ENCODE data around the gene ADGRF4.

Gene ADGRF4

GRCh38 chr6:47671777-47672176 lies 26.6 kb upstream of the ADGRF4 start:
- H3K4me3 ChIP-seq (ENCODE audit: low read length) = no peak overlapping the region
- peaks cover 15% of the 10 kb centered on the region for H3K4me1 ChIP-seq (ENCODE audit: insufficient read depth, low read length)
- no peaks in the 10 kb centered on the region for H3K36me3 ChIP-seq (ENCODE audit: insufficient read depth, low read length)
- H3K27me3 ChIP-seq (ENCODE audit: insufficient read depth, low read length) = no peaks in the 10 kb centered on the region
- no peaks in the 10 kb centered on the region for H3K9me3 ChIP-seq (ENCODE audit: low read length)
- no peak overlapping the region for H2AFZ ChIP-seq (ENCODE audit: low read depth, low read length)

GRCh38 chr6:47672816-47673215 lies 25.6 kb upstream of the ADGRF4 start:
- H3K36me3 ChIP-seq (ENCODE audit: insufficient read depth, low read length) = no peaks in the 10 kb centered on the region
- H2AFZ ChIP-seq (ENCODE audit: low read depth, low read length) = no peak overlapping the region
- H3K9me3 ChIP-seq (ENCODE audit: low read length) = no peaks in the 10 kb centered on the region
- H3K4me3 ChIP-seq (ENCODE audit: low read length) = no peak overlapping the region
- H3K27me3 ChIP-seq (ENCODE audit: insufficient read depth, low read length) = no peaks in the 10 kb centered on the region
- H3K4me1 ChIP-seq (ENCODE audit: insufficient read depth, low read length) = peaks cover 15% of the 10 kb centered on the region

GRCh38 chr6:47674673-47675072 lies 23.7 kb upstream of the ADGRF4 start:
- Histone ChIP-seq H3K9me3 (ENCODE audit: low read length) (no peaks in the 10 kb centered on the region), H3K4me3 (ENCODE audit: low read length) (no peak overlapping the region), H3K36me3 (ENCODE audit: insufficient read depth, low read length) (no peaks in the 10 kb centered on the region), H3K27me3 (ENCODE audit: insufficient read depth, low read length) (no peaks in the 10 kb centered on the region), H2AFZ (ENCODE audit: low read depth, low read length) (no peak overlapping the region), H3K4me1 (ENCODE audit: insufficient read depth, low read length) (peaks cover 15% of the 10 kb centered on the region)

GRCh38 chr6:47677381-47678100 lies 20.8 kb upstream of the ADGRF4 start:
- Histone ChIP-seq H3K9me3 (ENCODE audit: low read length) (no peaks in the 10 kb centered on the region), H3K27me3 (ENCODE audit: insufficient read depth, low read length) (no peaks in the 10 kb centered on the region), H3K4me3 (ENCODE audit: low read length) (no peak overlapping the region), H3K36me3 (ENCODE audit: insufficient read depth, low read length) (no peaks in the 10 kb centered on the region), H2AFZ (ENCODE audit: low read depth, low read length) (no peak overlapping the region), H3K4me1 (ENCODE audit: insufficient read depth, low read length) (no peaks in the 10 kb centered on the region)

- no peak overlapping the region for H2AFZ ChIP-seq (ENCODE audit: low read depth, low read length)
- H3K27me3 ChIP-seq (ENCODE audit: insufficient read depth, low read length) = no peaks in the 10 kb centered on the region
- no peaks in the 10 kb centered on the region for H3K9me3 ChIP-seq (ENCODE audit: low read length)
- H3K36me3 ChIP-seq (ENCODE audit: insufficient read depth, low read length) = no peaks in the 10 kb centered on the region
- no peaks in the 10 kb centered on the region for H3K4me1 ChIP-seq (ENCODE audit: insufficient read depth, low read length)
- H3K4me3 ChIP-seq (ENCODE audit: low read length) = no peak overlapping the region
Measured at GRCh38 chr6:47678739-47679138, 19.6 kb upstream of the ADGRF4 start.

- Histone ChIP-seq H3K4me3 (ENCODE audit: low read length) (no peak overlapping the region), H3K9me3 (ENCODE audit: low read length) (no peaks in the 10 kb centered on the region), H2AFZ (ENCODE audit: low read depth, low read length) (no peak overlapping the region), H3K36me3 (ENCODE audit: insufficient read depth, low read length) (no peaks in the 10 kb centered on the region), H3K4me1 (ENCODE audit: insufficient read depth, low read length) (no peaks in the 10 kb centered on the region), H3K27me3 (ENCODE audit: insufficient read depth, low read length) (no peaks in the 10 kb centered on the region)
Measured at GRCh38 chr6:47679322-47679906, 19.0 kb upstream of the ADGRF4 start.

GRCh38 chr6:47680051-47680450 lies 18.3 kb upstream of the ADGRF4 start:
- H2AFZ ChIP-seq (ENCODE audit: low read depth, low read length) = no peak overlapping the region

GRCh38 chr6:47680724-47681123 lies 17.7 kb upstream of the ADGRF4 start:
- Histone ChIP-seq H3K4me3 (ENCODE audit: low read length) (no peak overlapping the region), H3K9me3 (ENCODE audit: low read length) (no peaks in the 10 kb centered on the region), H3K27me3 (ENCODE audit: insufficient read depth, low read length) (no peaks in the 10 kb centered on the region), H3K4me1 (ENCODE audit: insufficient read depth, low read length) (no peaks in the 10 kb centered on the region), H2AFZ (ENCODE audit: low read depth, low read length) (no peak overlapping the region), H3K36me3 (ENCODE audit: insufficient read depth, low read length) (no peaks in the 10 kb centered on the region)

More at GRCh38 chr6:47680051-47680450, 18.3 kb upstream of the ADGRF4 start:
- no peaks in the 10 kb centered on the region for H3K27me3 ChIP-seq (ENCODE audit: insufficient read depth, low read length)
- H3K9me3 ChIP-seq (ENCODE audit: low read length) = no peaks in the 10 kb centered on the region
- H3K4me1 ChIP-seq (ENCODE audit: insufficient read depth, low read length) = no peaks in the 10 kb centered on the region
- no peaks in the 10 kb centered on the region for H3K36me3 ChIP-seq (ENCODE audit: insufficient read depth, low read length)
- no peak overlapping the region for H3K4me3 ChIP-seq (ENCODE audit: low read length)

GRCh38 chr6:47681201-47681990 lies 17.0 kb upstream of the ADGRF4 start:
- no peak overlapping the region for H2AFZ ChIP-seq (ENCODE audit: low read depth, low read length)
- H3K27me3 ChIP-seq (ENCODE audit: insufficient read depth, low read length) = no peaks in the 10 kb centered on the region
- no peaks in the 10 kb centered on the region for H3K36me3 ChIP-seq (ENCODE audit: insufficient read depth, low read length)
- H3K4me1 ChIP-seq (ENCODE audit: insufficient read depth, low read length) = no peaks in the 10 kb centered on the region
- no peak overlapping the region for H3K4me3 ChIP-seq (ENCODE audit: low read length)
- no peaks in the 10 kb centered on the region for H3K9me3 ChIP-seq (ENCODE audit: low read length)

GRCh38 chr6:47686411-47686810 lies 12.0 kb upstream of the ADGRF4 start:
- no peaks in the 10 kb centered on the region for H3K4me1 ChIP-seq (ENCODE audit: insufficient read depth, low read length)
- no peaks in the 10 kb centered on the region for H3K27me3 ChIP-seq (ENCODE audit: insufficient read depth, low read length)
- no peaks in the 10 kb centered on the region for H3K9me3 ChIP-seq (ENCODE audit: low read length)
- no peaks in the 10 kb centered on the region for H3K36me3 ChIP-seq (ENCODE audit: insufficient read depth, low read length)
- H3K4me3 ChIP-seq (ENCODE audit: low read length) = no peak overlapping the region
- H2AFZ ChIP-seq (ENCODE audit: low read depth, low read length) = no peak overlapping the region

- Histone ChIP-seq H3K4me3 (ENCODE audit: low read length) (no peak overlapping the region), H2AFZ (ENCODE audit: low read depth, low read length) (no peak overlapping the region), H3K9me3 (ENCODE audit: low read length) (no peaks in the 10 kb centered on the region), H3K36me3 (ENCODE audit: insufficient read depth, low read length) (no peaks in the 10 kb centered on the region), H3K27me3 (ENCODE audit: insufficient read depth, low read length) (no peaks in the 10 kb centered on the region), H3K4me1 (ENCODE audit: insufficient read depth, low read length) (no peaks in the 10 kb centered on the region)
Measured at GRCh38 chr6:47687432-47687831, 10.9 kb upstream of the ADGRF4 start.

- Histone ChIP-seq H3K9me3 (ENCODE audit: low read length) (no peaks in the 10 kb centered on the region), H3K4me1 (ENCODE audit: insufficient read depth, low read length) (no peaks in the 10 kb centered on the region), H2AFZ (ENCODE audit: low read depth, low read length) (no peak overlapping the region), H3K27me3 (ENCODE audit: insufficient read depth, low read length) (no peaks in the 10 kb centered on the region), H3K36me3 (ENCODE audit: insufficient read depth, low read length) (no peaks in the 10 kb centered on the region), H3K4me3 (ENCODE audit: low read length) (no peak overlapping the region)
Measured at GRCh38 chr6:47690214-47690613, 8.2 kb upstream of the ADGRF4 start.

GRCh38 chr6:47690791-47691190 lies 7.6 kb upstream of the ADGRF4 start:
- Histone ChIP-seq H3K9me3 (ENCODE audit: low read length) (no peaks in the 10 kb centered on the region), H2AFZ (ENCODE audit: low read depth, low read length) (no peak overlapping the region), H3K4me1 (ENCODE audit: insufficient read depth, low read length) (no peaks in the 10 kb centered on the region), H3K36me3 (ENCODE audit: insufficient read depth, low read length) (no peaks in the 10 kb centered on the region), H3K27me3 (ENCODE audit: insufficient read depth, low read length) (no peaks in the 10 kb centered on the region), H3K4me3 (ENCODE audit: low read length) (no peak overlapping the region)
